Activated naive CD8-positive, alpha-beta T cell (primary cell): Measurements from ENCODE around the gene RNF40.

Experiments
- H3K27ac Mint-ChIP-seq: one replicate; pipeline ENCODE4 v1.8.0; 2021; ENCODE audit warnings: mixed read lengths
- H3K27me3 Mint-ChIP-seq: one replicate; pipeline ENCODE4 v1.8.0; 2021; ENCODE audit warnings: mixed read lengths
- H3K36me3 Mint-ChIP-seq: one replicate; pipeline ENCODE4 v1.8.0; 2021; ENCODE audit warnings: mixed read lengths
- H3K4me1 Mint-ChIP-seq: one replicate; pipeline ENCODE4 v1.8.0; 2021; ENCODE audit warnings: low read depth, mixed read lengths
- H3K4me3 Mint-ChIP-seq: one replicate; pipeline ENCODE4 v1.8.0; 2021; ENCODE audit warnings: mild to moderate bottlenecking, mixed read lengths
- H3K9me3 Mint-ChIP-seq: one replicate; pipeline ENCODE4 v1.8.0; 2021; ENCODE audit warnings: low read depth, mixed read lengths

RNF40 gene

GRCh38 chr16:30779596-30779995 lies 17.5 kb downstream of the RNF40 start:
- no peak overlapping the region for H3K4me3 Mint-ChIP-seq
- H3K27me3 Mint-ChIP-seq: no peaks in the 10 kb centered on the region
- H3K4me1 Mint-ChIP-seq: peaks cover 16% of the 10 kb centered on the region
- H3K27ac Mint-ChIP-seq: no peak overlapping the region
- H3K36me3 Mint-ChIP-seq: peaks cover 3% of the 10 kb centered on the region
- no peaks in the 10 kb centered on the region for H3K9me3 Mint-ChIP-seq

DNA sequence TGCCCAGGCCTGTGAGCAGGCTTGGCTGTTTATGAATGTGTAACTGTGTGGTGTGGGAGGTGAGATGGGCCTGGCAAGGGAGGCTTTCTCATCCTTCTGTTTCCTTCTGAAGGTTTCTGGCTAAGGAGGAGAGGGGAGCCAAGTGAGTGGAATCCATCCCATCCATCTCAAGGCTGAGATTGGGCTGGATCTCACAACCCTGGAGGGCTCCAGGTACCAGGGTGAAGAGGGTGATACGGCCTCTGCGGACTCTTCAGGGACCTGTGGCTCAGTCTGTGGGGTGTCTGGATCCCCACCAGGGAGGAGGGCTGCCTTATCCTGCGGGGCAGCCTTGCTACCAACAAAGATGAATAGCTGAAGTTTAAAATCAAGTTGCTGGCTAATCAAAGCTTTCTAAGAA lies 17.9 kb downstream of the RNF40 start:
- H3K4me3 Mint-ChIP-seq: no peak overlapping the region
- no peak overlapping the region for H3K27ac Mint-ChIP-seq
- peaks cover 15% of the 10 kb centered on the region for H3K4me1 Mint-ChIP-seq
- no peaks in the 10 kb centered on the region for H3K9me3 Mint-ChIP-seq
- H3K36me3 Mint-ChIP-seq: peaks cover 3% of the 10 kb centered on the region
- no peaks in the 10 kb centered on the region for H3K27me3 Mint-ChIP-seq

DNA sequence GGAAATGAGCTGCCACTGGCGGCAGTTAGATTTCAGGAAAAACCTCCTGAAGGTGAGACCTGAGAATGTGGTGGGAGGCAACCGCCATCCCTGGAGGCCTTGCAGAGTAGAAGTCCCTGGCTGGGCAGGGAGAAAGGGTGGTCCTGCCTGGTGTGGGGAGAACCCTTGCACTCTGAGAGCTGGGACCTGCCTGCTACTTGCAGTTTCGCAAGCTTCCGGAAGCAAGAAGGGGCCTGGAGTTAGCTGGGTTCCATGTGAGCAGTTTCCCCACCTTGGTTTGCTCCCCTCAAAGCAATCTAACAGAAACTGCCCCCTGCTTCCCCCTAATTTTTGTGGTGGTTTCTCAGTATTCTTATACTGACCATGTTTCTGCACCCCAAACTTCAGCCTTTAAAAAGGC lies 18.4 kb downstream of the RNF40 start:
- Mint-ChIP-seq H3K36me3 (peaks cover 3% of the 10 kb centered on the region), H3K27me3 (no peaks in the 10 kb centered on the region), H3K4me3 (no peak overlapping the region), H3K27ac (no peak overlapping the region), H3K4me1 (peaks cover 13% of the 10 kb centered on the region), H3K9me3 (no peaks in the 10 kb centered on the region)

GRCh38 chr16:30782486-30783279 lies 20.6 kb downstream of the RNF40 start:
- Mint-ChIP-seq H3K27me3 (no peaks in the 10 kb centered on the region), H3K4me1 (peaks cover 9% of the 10 kb centered on the region), H3K4me3 (no peak overlapping the region), H3K36me3 (peaks cover 3% of the 10 kb centered on the region), H3K9me3 (no peaks in the 10 kb centered on the region), H3K27ac (no peak overlapping the region)

DNA sequence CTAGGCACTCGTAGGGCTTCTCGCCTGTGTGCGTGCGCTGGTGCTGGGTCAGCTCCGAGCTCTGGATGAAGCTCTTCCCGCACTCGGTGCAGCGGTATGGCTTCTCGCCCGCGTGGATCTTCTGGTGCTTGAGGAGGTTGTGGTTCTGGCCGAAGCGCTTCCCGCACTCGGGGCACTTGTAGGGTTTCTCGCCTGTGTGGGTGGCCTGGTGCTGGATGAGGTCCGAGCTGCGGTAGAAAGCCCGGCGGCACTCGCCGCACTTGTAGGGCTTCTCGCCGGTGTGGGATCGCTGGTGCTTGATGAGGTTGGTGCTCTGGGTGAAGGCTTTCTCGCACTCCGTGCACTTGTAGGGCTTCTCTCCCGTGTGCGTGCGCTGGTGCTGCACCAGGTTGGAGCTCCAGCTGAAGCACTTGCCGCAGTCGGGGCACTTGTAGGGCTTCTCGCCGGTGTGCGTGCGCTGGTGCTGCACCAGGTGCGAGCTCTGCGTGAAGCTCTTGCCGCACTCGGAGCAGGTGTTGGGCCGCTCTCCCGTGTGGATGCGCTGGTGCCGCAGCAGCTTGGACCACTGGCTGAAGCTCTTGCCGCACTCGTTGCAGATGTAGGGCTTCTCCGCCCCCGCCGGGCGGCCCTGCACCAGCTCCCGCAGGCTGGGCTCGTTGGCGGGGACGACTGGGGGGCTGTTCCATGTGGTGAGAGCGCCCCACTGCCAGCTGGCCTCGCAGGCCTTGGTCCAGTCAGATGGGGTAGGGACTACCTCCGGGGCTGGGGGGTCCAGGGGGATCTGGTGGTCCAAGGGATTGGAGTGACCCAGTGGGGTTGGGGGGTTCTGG lies 21.4 kb downstream of the RNF40 start:
- peaks cover 3% of the 10 kb centered on the region for H3K36me3 Mint-ChIP-seq
- H3K27ac Mint-ChIP-seq: no peak overlapping the region
- H3K4me1 Mint-ChIP-seq: peaks cover 13% of the 10 kb centered on the region
- no peak overlapping the region for H3K4me3 Mint-ChIP-seq
- H3K27me3 Mint-ChIP-seq: no peaks in the 10 kb centered on the region
- no peaks in the 10 kb centered on the region for H3K9me3 Mint-ChIP-seq

DNA sequence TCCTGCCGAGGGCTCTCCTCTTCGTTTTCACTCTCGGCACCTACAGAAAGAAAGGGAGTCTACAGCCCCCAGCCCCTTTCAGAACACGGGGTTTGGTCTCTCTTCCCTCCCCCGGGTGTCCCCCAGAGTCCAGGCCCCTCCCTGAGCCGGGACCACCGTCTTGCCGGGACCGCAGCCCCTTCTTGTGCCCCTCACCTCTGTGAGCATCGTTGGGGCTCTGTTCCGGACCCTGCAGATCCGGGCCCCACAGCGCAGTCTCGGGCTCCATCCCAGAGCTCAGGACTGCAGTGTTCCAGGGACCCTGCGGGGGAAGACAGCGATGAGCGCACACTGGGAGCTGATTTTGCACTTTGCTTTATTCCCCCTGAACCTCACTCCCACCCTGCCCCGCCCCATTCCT lies 22.1 kb downstream of the RNF40 start:
- Mint-ChIP-seq H3K4me1 (peaks cover 13% of the 10 kb centered on the region), H3K9me3 (no peaks in the 10 kb centered on the region), H3K36me3 (peaks cover 3% of the 10 kb centered on the region)

GRCh38 chr16:30785126-30786106 lies 23.3 kb downstream of the RNF40 start:
- Mint-ChIP-seq H3K9me3 (no peaks in the 10 kb centered on the region), H3K36me3 (peaks cover 3% of the 10 kb centered on the region), H3K4me3 (peak overlapping the region; percentile 86), H3K27ac (no peak overlapping the region), H3K27me3 (no peaks in the 10 kb centered on the region), H3K4me1 (peaks cover 13% of the 10 kb centered on the region)

More for the DNA sequence above, 22.1 kb downstream of the RNF40 start:
- no peaks in the 10 kb centered on the region for H3K27me3 Mint-ChIP-seq
- no peak overlapping the region for H3K27ac Mint-ChIP-seq
- H3K4me3 Mint-ChIP-seq: no peak overlapping the region

DNA sequence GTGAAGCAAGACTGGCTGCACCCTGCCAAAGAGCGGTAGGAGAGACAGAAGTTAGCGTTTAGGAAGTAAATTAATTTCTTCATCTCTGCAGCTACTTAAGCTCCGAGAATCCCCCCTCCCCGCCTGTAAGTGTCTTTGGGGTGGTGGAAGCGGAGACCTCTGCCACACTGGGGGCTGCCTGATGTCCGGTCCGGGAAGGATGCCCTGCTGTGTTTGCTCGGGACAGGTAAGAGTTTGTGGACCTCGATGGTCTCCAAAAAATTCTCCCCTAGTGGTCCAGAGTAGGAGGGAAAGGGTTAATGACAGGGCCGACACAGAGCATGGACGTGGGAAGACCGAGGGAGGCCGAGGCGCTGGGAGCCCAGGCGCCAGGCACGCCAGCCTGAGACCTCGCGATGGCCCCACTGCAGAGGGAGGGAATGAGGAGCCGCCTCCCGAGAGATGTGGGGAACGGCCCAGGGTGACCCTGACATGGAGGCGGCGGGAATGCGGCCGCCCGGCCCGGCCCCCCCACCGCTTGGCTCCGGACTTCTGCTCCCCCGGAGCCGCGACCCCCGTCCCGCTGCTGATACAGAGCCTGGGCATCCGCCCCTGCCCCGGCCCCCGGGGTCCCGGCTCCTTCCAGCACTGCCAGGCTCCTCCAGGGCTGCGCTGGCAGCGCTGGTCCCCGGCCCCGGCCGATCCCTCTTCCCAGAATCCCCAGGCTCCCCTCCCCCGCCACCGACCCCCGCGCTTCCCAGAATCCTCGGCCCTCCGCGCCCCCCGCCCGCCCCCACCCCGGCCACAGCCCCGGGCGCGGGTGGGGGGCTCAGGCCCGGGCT lies 24.2 kb downstream of the RNF40 start:
- peak overlapping the region; percentile 34 for H3K27ac Mint-ChIP-seq
- peaks cover 3% of the 10 kb centered on the region for H3K36me3 Mint-ChIP-seq
- H3K4me1 Mint-ChIP-seq: peaks cover 13% of the 10 kb centered on the region
- H3K4me3 Mint-ChIP-seq: peak overlapping the region; percentile 86
- H3K27me3 Mint-ChIP-seq: no peaks in the 10 kb centered on the region
- no peaks in the 10 kb centered on the region for H3K9me3 Mint-ChIP-seq

- H3K27ac Mint-ChIP-seq: peak within 1 kb of the TSS; percentile 34
- no peaks in the 10 kb centered on the region for H3K27me3 Mint-ChIP-seq
- peaks cover 3% of the 10 kb centered on the region for H3K36me3 Mint-ChIP-seq
- H3K4me1 Mint-ChIP-seq: peaks cover 13% of the 10 kb centered on the region
- H3K9me3 Mint-ChIP-seq: no peaks in the 10 kb centered on the region
- H3K4me3 Mint-ChIP-seq: peak within 1 kb of the TSS; percentile 88
These were observed 25.0 kb downstream of the RNF40 start, which contains the start of gene ZNF629 for GRCh38 chr16:30786936-30787612. TSS of gene ZNF629 (minus strand) at chr16:30787205. CDS start at chr16:30784482, 2,723 bp downstream.

- peak overlapping the region; percentile 88 for H3K4me3 Mint-ChIP-seq
- peaks cover 13% of the 10 kb centered on the region for H3K4me1 Mint-ChIP-seq
- no peaks in the 10 kb centered on the region for H3K9me3 Mint-ChIP-seq
- no peaks in the 10 kb centered on the region for H3K27me3 Mint-ChIP-seq
- peaks cover 3% of the 10 kb centered on the region for H3K36me3 Mint-ChIP-seq
- no peak overlapping the region for H3K27ac Mint-ChIP-seq
These were observed 25.7 kb downstream of the RNF40 start for GRCh38 chr16:30787613-30788378.

DNA sequence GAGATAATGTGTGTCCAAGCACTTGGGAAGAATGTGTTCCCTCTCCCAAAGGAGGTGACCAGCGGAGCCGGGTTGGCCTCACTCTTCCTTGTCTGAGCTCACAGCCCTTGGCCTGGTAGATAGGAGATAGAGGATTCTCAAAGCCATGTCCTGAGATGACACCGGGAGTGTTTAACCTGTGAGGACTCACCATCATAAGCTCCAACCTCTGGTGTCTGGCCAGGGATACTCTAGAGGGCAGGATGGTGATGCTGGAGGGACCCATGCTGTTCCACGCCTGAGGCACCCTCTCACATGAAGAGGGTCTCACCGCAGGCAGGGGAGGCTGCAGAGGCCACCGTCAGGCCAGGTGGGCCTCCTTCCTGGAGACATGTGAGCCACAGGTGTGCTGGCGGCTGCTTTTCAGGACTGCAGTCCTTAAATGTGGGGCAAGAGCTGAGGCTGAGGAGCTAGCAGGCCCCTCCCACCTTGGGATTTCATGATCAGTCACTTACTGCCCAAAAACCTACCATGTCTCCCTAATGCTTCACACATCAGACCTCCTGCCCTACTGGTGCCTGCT lies 31.5 kb downstream of the RNF40 start:
- H3K36me3 Mint-ChIP-seq: no peaks in the 10 kb centered on the region
- H3K4me1 Mint-ChIP-seq: no peaks in the 10 kb centered on the region
- H3K4me3 Mint-ChIP-seq: no peak overlapping the region
- H3K9me3 Mint-ChIP-seq: no peaks in the 10 kb centered on the region
- H3K27me3 Mint-ChIP-seq: no peaks in the 10 kb centered on the region
- H3K27ac Mint-ChIP-seq: no peak overlapping the region

- H3K9me3 Mint-ChIP-seq: no peaks in the 10 kb centered on the region
- no peak overlapping the region for H3K4me3 Mint-ChIP-seq
- no peak overlapping the region for H3K27ac Mint-ChIP-seq
- H3K36me3 Mint-ChIP-seq: no peaks in the 10 kb centered on the region
- no peaks in the 10 kb centered on the region for H3K27me3 Mint-ChIP-seq
- H3K4me1 Mint-ChIP-seq: no peaks in the 10 kb centered on the region
These were observed 32.5 kb downstream of the RNF40 start for GRCh38 chr16:30794634-30795033.
